Urinary bladder (tissue), 4 donors: ENCODE results near the gene TLR8. TPM values are rescaled to one million over a fixed set of nuclear protein-coding genes. Genes with fewer than 3 reads are reported as not detected.

ENCODE experiments used
- DNase-seq: peaks from one replicate; pipeline ENCODE4 v3.0.0-alpha.2; 2015; ENCODE audit errors: extremely low spot score
- H3K27ac ChIP-seq: one replicate; pipeline ENCODE4 v1.5.1; 2013; ENCODE audit warnings: low read depth, mild to moderate bottlenecking, moderate library complexity
- H3K36me3 ChIP-seq: one replicate; pipeline ENCODE4 v1.6.1; 2013; ENCODE audit warnings: mild to moderate bottlenecking, moderate library complexity; ENCODE audit not compliant: insufficient read depth
- H3K4me1 ChIP-seq: one replicate; pipeline ENCODE4 v1.6.1; 2013; ENCODE audit warnings: mild to moderate bottlenecking, moderate library complexity; ENCODE audit not compliant: insufficient read depth
- H3K4me3 ChIP-seq: one replicate; pipeline ENCODE4 v1.5.1; 2013; ENCODE audit warnings: low read depth, low read length
- WGBS: extraction: QIAGEN DNeasy Blood & Tissue Kit; methylation state at CpG from one replicate; pipeline ENCODE4 v1.1.7; 2013; 5-methylcytosine and 5-hydroxymethylcytosine counted together
- polyA plus RNA-seq: library from polyadenylated mRNA; stranded (reverse); fragments of 200-250 nt; gene quantifications from one replicate; pipeline ENCODE4 v1.2.3, GENCODE V29; 2013
- total RNA-seq: library from RNA; depleted of rRNA; stranded (reverse); fragments of >200 nt; gene quantifications from one replicate; pipeline ENCODE4 v1.2.3, GENCODE V29; 2014
- donor health status: healthy with polysubstance abuse.
- donor health status: healthy.

Gene TLR8
- total RNA-seq (1.7 TPM), polyA plus RNA-seq (1.8 TPM)

DNA sequence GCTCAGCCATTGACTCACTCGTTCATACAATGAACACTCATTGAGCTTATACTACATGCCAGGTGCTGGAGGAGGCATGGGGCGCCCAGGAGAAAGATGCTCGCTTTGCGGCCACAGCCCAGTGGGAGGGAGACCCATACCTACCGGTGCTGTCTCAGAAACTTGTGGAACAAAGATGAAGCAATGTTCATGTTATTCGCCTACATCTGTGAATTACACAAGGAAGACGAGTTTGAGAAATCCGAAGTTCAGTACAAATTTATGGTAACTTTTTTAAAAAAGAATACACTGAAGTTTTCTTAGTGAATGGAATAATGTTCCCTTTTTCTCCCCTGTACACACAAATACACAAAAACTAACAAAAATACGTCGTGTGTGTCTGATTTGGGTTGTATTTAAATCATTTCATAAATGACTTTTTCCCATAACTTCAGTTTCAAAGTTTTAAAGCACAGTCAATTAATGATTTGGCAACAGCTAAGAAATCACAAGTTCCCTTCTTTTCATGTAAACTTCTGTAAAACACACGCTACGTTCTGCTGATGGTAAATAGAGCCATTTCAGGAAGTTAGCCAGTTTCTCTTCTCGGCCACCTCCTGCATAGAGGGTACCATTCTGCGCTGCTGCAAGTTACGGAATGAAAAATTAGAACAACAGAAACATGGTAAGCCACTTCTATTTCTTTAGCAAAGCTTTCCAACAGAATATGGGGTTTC, at the start of gene TLR8:
TLR8 (plus strand) TSS at position 575 of the 716 bp plus-strand sequence; CDS start at position 662, 87 bp downstream.
- no peaks in the 10 kb centered on the region for H3K4me1 ChIP-seq
- H3K36me3 ChIP-seq, result no peaks in the 10 kb centered on the region
- no peak within 1 kb of the TSS for H3K27ac ChIP-seq
- H3K4me3 ChIP-seq, result no peak within 1 kb of the TSS
- 88% methylated on average over 15 of the region's 15 CpGs for WGBS
- no peak for DNase-seq

DNA sequence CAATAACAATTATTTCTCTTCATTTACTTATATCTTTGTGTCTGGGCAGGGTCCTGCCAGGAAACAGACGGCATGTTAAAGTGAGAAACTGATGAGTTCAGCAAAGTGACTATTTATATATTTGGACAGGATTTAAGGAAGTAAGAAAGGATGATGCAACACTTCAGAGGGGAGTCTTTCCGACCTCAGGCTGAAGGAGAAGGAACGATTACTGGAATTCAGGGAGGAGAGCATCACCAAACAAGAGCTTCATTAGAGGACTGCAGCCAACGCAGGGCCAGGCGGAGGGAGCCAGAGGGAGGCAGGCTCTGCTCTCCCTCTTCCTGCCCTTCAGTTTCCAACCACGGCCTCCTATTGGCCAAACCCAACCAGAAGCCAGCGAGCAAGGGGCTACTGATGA, 41.1 kb upstream of the TLR8 start:
- DNase-seq, result no peak
- H3K4me3 ChIP-seq, result no peak overlapping the region
- no peaks in the 10 kb centered on the region for H3K36me3 ChIP-seq
- 68% methylated on average over 7 of the region's 7 CpGs for WGBS
- no peak overlapping the region for H3K27ac ChIP-seq
- H3K4me1 ChIP-seq, result no peaks in the 10 kb centered on the region

DNA sequence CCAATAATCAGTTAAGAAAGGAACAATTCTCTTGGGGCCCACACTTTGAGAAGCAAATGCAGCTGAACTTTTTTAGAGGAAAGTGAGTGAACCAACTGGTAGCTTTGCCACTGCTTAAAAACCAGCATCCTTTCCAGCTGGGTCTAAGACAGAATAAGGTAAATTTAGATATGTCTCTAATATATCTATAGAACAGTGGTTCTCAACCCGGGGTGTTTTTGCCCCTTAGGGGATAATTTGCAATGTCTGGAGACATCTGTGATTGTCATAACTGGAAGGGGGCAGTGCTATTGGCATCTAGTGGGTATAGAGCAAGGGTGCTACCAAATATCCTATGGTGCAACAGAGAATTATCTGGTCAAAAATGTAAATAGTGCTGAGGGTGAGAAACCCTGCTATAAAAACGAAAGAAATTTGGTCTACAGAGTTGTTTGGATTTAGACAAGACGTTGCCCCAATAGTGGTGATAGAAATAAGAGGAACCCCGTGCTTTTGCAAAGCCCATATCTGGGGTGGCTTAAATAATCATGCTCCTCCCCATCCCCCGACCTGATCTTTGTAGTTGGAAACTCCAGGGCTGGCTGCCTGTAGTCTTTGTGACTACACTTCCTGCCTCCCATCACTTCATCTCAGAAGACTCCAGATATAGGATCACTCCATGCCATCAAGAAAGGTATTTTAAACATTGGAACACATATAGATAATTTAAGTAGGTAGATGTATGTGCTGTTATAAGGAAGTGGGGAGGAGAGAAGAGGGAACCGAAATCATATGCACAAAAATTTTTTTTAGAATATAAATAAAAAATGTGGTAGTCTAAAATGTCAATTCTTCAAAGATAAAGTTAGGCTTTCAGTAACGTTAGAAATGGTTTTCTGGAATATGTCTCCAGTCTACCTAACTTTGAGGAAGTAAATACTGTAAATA, 39.7 kb upstream of the TLR8 start, which contains the start of gene TLR7:
TLR7 (plus strand) TSS at position 622 of the 927 bp plus-strand sequence. CDS start 507 bp downstream, outside the sequence.
- Histone ChIP-seq H3K4me3 (no peak within 1 kb of the TSS), H3K36me3 (no peaks in the 10 kb centered on the region), H3K27ac (no peak within 1 kb of the TSS), H3K4me1 (no peaks in the 10 kb centered on the region)
- 75% methylated on average over 7 of the region's 7 CpGs for WGBS
- DNase-seq, result no peak

DNA sequence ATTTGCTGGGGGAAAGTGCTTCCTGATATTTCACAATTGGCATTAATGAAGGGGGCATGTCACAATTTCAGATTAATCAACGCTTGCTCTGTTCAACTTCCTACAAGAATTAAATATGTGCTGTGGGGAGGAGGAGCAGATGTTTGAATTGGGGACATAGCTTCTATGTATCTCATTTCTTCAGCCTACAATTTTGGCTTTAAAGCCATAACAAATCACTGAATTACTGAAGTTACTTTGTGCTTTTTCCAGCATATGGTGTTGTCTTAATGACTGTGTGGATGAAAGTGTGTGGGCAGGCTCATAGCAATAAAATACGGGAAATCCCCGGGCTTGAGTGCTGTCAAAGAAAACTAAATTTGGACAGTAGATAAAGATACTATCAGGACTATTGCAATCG, 38.7 kb upstream of the TLR8 start:
- Histone ChIP-seq H3K36me3 (no peaks in the 10 kb centered on the region), H3K4me3 (no peak overlapping the region), H3K4me1 (no peaks in the 10 kb centered on the region), H3K27ac (no peak overlapping the region)
- DNase-seq, result no peak
- 27% methylated on average over 4 of the region's 4 CpGs for WGBS

DNA sequence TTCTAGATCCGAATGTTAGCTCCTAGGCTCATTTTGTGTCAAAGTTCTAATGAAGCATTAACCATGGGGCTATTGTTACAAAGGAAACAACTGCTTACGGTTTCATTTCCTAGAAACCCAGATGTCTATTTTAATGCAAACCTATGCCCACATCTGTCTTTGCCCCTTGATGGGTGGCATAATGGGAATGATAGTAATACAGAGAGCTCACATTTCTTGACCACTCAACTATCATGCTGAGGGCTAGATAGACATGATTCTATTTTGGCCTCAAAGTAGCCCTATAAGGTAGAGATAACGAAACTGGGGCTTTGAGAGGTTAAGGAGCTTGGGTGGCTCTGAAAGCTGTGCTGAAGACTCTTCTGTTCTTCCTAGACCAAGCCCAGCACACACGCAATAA, 37.7 kb upstream of the TLR8 start:
- 93% methylated on average over 4 of the region's 4 CpGs for WGBS
- Histone ChIP-seq H3K36me3 (no peaks in the 10 kb centered on the region), H3K4me1 (no peaks in the 10 kb centered on the region)

DNA sequence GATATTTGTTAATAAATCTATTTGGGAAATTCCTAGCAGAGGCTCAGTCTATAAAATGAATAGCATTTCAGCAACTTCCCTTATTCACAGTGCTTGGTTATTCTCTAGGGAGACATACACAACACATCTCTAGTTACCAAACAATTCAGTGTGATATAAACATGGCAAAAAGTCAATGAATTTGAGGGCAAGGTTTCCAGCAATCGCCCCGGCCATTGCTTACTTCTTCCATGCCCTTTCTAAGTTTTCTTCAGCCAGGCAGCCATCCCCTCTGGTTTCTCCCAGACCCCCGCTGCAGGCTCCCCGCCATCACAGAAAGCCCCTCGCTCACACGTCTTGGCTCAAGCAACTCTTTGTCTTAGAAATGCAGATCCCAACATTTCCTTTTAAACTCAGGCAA, 35.2 kb upstream of the TLR8 start:
- Histone ChIP-seq H3K27ac (no peak overlapping the region), H3K36me3 (no peaks in the 10 kb centered on the region), H3K4me3 (no peak overlapping the region), H3K4me1 (no peaks in the 10 kb centered on the region)
- 42% methylated on average over 6 of the region's 6 CpGs for WGBS
- DNase-seq, result no peak

More for the DNA sequence above, 37.7 kb upstream of the TLR8 start:
- H3K27ac ChIP-seq, result no peak overlapping the region
- H3K4me3 ChIP-seq, result no peak overlapping the region
- no peak for DNase-seq

DNA sequence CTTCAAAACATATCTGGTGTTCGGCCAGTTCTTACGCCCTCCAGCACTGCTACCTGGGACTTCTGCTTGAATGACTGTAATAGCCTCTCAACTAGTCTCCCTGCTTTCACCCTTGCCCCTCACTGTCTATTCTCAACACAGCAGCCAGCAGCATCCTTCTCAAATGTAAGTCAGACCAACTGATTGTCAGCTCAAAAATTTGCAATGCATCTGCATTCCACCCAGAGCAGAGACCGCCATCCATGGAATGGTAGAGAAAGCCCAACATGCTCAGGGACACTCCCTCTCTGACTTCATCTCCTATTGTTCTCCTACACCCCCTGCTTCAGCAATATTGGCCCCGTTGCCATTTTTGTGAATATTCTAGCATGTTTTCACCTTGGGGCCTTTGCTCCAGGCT, 33.7 kb upstream of the TLR8 start:
- H3K4me3 ChIP-seq, result no peak overlapping the region
- H3K27ac ChIP-seq, result no peak overlapping the region
- 92% methylated on average over 4 of the region's 4 CpGs for WGBS
- DNase-seq, result no peak
- H3K4me1 ChIP-seq, result no peaks in the 10 kb centered on the region
- H3K36me3 ChIP-seq, result no peaks in the 10 kb centered on the region

DNA sequence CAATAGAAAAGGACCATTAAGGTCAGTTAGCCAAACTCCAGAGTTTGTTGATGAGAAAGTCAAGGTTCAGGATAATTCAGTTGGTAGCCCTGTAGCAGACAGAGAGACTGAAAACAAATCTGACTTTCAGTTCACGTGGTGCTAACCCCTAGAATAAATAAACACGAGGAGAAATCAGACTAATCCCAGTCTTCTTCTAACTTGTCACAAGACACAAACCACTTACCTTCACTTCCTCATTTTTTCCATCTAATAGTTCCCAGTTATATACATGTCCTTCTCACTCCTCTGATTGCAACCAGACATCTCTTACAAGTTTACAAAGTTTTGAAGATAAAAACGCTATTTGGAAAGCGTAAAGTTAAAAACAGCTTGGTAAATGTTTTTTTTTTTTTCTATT, 31.8 kb upstream of the TLR8 start:
- no peak overlapping the region for H3K4me3 ChIP-seq
- no peaks in the 10 kb centered on the region for H3K36me3 ChIP-seq
- WGBS, result 24% methylated on average over 4 of the region's 4 CpGs
- no peak for DNase-seq
- no peak overlapping the region for H3K27ac ChIP-seq
- H3K4me1 ChIP-seq, result no peaks in the 10 kb centered on the region

DNA sequence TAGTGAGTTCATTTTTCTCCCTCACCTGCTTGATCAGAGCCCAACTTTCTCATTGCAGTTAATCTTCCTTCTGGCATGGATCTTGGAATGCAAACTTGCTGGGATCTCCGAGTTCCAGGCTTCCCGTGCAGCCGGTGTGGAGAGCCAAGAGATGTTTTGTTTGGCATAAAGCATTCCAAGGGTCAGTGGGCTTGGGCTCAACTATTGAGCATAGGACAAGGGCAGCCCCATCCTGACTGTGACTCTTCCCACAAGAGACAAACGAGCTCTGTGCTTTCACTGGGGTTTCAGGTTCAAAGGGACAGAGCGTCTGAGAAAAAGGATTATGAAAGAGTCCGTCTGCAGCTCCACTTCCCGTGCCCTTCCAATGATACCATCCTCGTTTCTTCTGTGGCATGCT, 29.0 kb upstream of the TLR8 start:
- H3K4me1 ChIP-seq, result no peaks in the 10 kb centered on the region
- WGBS, result 21% methylated on average over 8 of the region's 8 CpGs
- DNase-seq, result no peak
- H3K4me3 ChIP-seq, result no peak overlapping the region
- no peaks in the 10 kb centered on the region for H3K36me3 ChIP-seq
- H3K27ac ChIP-seq, result no peak overlapping the region

DNA sequence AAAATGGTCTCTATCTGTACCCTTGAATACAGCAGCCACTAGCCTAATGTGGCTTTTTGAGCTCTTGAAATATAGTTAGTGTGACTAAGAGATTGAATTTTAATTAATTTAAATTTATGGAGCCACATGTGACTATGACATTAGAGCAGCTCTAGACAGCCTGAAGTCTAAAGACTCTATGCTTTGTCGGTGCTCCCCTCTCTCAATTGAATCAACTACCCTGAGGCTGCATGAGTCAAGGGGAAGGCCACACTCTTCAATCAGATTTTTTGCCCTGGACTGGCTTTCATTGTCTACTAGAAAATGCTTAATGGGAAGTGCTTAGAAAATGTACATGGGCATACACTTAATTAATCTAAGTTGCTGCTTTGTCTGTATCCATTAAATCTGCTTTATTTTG, 27.9 kb upstream of the TLR8 start:
- WGBS, result 97% methylated on average over 1 of the region's 1 CpG
- no peak for DNase-seq
- Histone ChIP-seq H3K27ac (no peak overlapping the region), H3K4me3 (no peak overlapping the region), H3K4me1 (no peaks in the 10 kb centered on the region), H3K36me3 (no peaks in the 10 kb centered on the region)

DNA sequence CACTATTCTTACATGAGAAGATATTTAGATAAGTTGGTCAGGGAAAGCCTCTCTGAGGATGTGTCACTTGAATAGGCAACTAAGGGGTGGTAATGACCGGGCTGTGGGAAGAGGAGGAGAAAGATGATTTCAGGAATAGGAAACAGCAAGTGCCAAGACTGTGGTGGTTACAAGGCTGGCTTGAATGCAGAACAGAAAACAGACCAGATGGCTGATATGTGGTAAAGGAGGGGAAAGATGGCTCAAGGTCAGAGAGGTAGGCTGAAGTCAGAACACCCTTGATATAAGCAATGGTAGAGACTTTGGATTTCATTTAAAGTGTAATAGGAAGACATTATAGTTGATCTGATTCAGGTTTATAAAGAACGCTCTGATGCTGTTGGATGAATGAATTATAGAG, 24.5 kb upstream of the TLR8 start:
- Histone ChIP-seq H3K4me1 (no peaks in the 10 kb centered on the region), H3K36me3 (no peaks in the 10 kb centered on the region), H3K4me3 (no peak overlapping the region), H3K27ac (no peak overlapping the region)
- 91% methylated on average over 2 of the region's 2 CpGs for WGBS
- DNase-seq, result no peak

DNA sequence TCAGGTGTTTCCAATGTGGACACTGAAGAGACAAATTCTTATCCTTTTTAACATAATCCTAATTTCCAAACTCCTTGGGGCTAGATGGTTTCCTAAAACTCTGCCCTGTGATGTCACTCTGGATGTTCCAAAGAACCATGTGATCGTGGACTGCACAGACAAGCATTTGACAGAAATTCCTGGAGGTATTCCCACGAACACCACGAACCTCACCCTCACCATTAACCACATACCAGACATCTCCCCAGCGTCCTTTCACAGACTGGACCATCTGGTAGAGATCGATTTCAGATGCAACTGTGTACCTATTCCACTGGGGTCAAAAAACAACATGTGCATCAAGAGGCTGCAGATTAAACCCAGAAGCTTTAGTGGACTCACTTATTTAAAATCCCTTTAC, 20.9 kb upstream of the TLR8 start:
- Histone ChIP-seq H3K4me1 (no peaks in the 10 kb centered on the region), H3K36me3 (no peaks in the 10 kb centered on the region), H3K4me3 (no peak overlapping the region), H3K27ac (no peak overlapping the region)
- no peak for DNase-seq
- WGBS, result 65% methylated on average over 5 of the region's 5 CpGs

DNA sequence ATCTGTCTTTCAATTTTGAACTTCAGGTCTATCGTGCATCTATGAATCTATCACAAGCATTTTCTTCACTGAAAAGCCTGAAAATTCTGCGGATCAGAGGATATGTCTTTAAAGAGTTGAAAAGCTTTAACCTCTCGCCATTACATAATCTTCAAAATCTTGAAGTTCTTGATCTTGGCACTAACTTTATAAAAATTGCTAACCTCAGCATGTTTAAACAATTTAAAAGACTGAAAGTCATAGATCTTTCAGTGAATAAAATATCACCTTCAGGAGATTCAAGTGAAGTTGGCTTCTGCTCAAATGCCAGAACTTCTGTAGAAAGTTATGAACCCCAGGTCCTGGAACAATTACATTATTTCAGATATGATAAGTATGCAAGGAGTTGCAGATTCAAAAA, 19.9 kb upstream of the TLR8 start:
- DNase-seq, result no peak
- H3K36me3 ChIP-seq, result no peaks in the 10 kb centered on the region
- H3K27ac ChIP-seq, result no peak overlapping the region
- H3K4me3 ChIP-seq, result no peak overlapping the region
- WGBS, result 94% methylated on average over 3 of the region's 3 CpGs
- no peaks in the 10 kb centered on the region for H3K4me1 ChIP-seq

DNA sequence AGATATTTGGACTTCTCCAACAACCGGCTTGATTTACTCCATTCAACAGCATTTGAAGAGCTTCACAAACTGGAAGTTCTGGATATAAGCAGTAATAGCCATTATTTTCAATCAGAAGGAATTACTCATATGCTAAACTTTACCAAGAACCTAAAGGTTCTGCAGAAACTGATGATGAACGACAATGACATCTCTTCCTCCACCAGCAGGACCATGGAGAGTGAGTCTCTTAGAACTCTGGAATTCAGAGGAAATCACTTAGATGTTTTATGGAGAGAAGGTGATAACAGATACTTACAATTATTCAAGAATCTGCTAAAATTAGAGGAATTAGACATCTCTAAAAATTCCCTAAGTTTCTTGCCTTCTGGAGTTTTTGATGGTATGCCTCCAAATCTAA, 19.3 kb upstream of the TLR8 start:
- H3K27ac ChIP-seq, result no peak overlapping the region
- no peaks in the 10 kb centered on the region for H3K4me1 ChIP-seq
- no peak overlapping the region for H3K4me3 ChIP-seq
- no peak for DNase-seq
- H3K36me3 ChIP-seq, result no peaks in the 10 kb centered on the region
- 91% methylated on average over 2 of the region's 2 CpGs for whole genome bisulfite sequencing
